GM18858 (cell line): Measurements from ENCODE around the gene ALG5.

Experiments used
- ATAC-seq: cut with Tn5 transposase; IDR thresholded peaks from one replicate; pipeline ENCODE4 v1.9.1; 2021; ENCODE audit not compliant: unreplicated experiment

The ALG5 gene

DNA sequence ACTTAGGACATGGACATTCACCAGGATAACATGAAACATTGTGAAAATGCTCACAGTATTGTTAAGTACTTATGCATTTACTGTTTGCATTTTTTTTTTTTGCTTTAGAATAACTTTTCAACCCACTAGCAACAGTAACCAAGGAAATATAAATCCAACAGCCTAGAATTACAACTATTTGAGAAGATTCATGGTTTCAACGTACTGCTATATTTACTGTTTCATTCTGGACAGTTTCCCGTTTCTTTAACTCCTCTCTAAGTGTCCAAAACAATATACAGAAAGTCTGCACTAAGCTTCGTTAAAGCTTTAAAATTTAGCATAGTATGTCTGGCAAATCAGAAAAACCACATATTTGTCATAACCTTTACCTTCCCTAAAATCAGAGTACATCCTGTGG, 81.8 kb downstream of the ALG5 start:
- no peak for ATAC-seq

DNA sequence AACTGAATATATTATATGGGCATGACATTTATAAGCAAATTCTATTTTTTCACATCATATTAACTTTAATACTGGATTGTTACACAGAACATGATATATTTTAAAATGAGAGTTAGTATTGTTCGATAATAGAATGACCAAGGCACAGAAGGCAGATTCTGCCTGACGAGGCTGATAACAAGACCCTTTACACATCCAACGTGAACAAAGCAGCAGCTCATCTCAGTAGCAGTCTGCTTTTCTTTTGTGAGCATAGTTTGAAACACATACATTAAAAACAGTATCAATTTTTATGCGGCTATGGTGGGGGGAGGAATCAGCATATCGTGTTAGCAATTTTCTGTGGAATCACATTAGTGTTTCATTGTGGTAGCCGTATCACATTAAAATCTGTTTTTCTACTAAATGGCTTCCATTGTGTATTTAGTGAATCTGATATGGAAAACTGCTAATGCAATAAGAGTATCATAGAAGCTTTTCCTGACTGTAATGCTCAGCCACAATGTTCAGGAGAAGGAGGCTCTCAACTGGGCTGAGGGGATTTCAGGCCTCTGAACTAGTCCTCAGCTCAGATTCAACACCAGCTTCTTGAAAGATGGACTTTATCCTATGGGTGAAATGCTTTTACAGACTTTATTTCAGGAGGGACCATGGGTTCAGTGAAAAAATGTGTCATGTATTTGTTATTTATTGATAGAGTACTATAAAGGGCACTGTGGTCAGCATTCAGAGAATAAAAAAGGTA, 83.1 kb downstream of the ALG5 start:
- ATAC-seq: no peak

DNA sequence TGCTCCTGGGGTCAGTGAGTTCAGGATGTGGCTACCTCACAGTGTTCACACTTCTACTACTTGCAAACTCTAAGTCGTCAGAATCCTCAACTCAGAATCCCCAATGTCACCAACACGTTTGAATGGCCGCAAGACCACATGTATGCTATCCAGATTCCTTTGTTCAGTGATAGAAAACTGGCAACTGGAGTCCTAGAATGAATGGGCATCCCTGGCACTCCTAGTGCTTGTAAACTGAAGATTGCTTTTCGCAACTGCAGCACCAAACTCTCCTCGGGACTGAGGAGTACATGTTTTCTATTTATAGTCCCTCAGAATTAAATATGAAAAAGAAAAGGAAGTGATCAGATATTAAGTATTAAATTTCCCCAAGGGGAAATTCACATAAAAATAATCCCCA, 84.0 kb downstream of the ALG5 start:
- ATAC-seq: no peak

DNA sequence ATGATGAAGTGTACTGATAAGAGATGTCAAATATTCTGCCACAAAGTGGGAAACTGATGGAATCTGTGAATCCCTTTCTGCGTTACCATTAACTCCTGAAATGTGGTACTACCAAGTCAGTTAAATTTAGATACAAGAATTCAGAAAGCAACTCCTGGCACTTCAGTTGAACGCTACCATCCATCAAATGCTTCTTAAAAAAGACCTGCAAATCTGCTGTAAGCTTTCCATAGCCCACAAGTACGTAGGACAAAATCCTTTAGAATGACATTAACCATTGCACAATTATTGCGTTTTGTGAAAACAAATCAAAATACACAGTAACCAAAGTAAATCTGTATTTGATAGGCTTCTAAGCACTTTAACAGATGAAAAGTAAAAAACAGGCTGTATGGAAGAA, 84.5 kb downstream of the ALG5 start:
- ATAC-seq: no peak

DNA sequence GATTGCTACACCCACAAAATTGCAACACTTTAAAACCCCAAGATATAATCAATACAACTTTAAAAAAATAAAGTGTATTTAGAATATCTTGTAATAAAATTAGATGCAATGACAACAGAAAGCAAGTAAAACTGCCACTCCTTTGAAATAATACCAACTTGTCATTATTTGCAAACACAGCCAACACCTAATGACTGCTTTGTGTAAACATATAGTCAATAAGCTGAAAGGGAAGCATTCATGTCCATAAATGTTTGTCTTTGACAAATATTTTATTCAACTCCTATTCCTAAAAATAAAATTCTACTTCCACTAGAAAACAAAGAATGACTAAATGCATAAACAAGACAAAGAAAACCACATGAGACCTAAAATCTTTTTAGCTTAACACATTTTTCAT, 85.7 kb downstream of the ALG5 start:
- ATAC-seq: no peak

DNA sequence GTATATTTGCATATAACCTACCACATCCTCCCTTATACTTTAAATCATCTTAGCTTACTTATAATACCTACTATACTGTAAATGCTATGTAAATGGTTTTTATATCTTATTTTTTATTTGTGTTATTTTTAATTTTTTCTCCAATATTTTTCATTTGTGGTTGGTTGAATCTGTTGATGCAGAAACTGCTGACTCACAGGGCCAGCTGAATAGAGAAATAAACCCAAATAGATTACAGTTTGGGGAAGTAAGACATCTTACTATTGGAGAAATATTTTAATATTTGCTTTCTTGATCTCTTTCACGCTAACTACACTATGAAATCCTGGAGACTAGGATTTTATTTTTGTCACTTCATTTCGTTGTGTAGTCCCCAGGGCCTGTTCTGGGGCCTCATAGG, 86.2 kb downstream of the ALG5 start:
- no peak for ATAC-seq

DNA sequence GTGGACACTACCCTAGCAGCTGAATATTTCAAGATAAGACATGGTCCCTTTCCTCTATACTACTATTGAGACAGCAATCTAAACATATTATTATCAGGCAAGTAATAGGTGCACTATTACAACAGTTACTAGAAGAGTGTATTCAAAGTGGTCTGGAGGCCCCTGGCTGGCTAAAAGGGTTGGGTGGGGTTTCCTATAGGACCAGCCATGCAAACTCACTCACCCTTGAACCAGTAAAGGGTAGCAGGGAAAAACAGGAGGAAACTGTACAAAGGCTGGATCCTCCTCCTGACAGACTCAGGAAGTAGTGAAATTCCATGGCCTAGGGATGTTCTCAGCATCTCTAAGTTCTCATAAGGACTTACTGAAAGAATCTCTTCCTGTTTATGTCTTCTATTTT, 86.8 kb downstream of the ALG5 start:
- no peak for ATAC-seq

DNA sequence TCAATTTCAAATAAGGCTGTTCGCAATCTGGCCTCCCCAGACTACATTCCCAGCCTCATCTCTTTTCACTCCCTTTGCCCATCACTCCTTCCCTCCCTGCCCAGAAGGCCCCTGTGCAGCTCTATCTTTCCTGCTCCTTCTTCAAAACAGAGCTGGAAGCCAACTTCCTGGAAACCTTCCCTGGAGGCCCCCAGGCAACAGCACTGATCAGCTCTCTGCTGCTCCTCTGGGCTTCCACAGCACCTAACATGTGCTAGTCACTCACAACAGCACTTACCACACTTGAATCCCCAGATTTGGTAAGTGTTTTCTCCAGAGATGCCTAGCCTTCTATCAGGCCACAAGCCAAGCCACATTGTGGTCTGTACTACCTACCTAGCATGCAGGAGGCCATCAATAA, 88.6 kb downstream of the ALG5 start:
- no peak for ATAC-seq

DNA sequence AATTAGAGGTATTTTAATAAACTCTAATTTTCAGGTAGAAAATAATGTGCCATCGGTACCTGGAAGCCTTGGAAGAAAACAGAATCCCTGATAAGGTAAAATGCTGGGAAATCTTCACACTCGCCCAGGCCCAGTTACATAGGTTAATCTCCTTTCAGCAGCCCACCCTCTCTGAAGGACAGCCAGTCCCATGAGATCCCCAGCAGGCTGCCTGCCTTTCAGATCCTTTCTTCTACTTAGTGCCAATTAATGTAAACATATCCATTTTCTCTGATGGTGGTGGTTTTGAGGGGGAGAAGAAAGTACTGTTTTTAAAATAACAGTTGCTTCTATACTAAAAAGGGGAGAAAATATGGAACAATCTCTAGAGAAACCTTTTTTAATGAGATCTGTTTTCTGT, 91.3 kb downstream of the ALG5 start:
- ATAC-seq: no peak

DNA sequence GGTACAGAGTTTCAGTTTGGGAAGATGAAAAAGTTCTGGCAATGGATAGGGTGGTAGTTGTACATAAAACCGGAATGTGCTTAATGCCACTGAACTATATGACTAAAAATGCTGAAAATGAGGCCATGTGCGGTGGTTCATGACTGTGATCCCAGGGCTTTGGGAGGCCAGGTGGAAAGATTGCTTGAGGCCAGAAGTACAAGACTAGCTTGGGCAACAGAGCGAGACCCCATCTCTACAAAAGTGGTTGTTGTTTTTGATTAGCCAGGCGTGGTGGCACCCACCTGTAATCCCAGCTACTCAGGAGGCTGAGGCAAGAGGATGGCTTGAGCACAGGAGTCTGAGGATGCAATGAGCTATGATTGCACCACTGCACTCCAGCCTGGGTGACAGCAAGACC, 91.9 kb downstream of the ALG5 start:
- no peak for ATAC-seq

DNA sequence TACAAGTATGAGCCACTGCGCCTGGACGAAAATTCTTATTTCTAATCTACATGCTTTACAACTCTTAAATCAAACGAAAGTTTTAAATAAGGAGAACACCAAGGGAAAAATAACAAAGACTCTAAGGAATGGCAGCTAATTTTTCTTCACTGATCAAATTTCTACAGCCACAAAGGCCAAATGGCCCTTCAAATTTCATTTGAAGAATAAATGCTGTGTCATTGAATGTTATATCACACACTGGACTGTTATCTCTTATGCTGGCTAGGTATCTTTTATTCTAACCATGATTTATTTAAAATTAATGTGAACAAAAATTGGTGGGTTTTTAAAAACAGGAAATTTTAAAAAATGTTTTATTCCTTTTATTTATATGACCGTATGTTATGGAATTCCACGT, 93.2 kb downstream of the ALG5 start:
- no peak for ATAC-seq

DNA sequence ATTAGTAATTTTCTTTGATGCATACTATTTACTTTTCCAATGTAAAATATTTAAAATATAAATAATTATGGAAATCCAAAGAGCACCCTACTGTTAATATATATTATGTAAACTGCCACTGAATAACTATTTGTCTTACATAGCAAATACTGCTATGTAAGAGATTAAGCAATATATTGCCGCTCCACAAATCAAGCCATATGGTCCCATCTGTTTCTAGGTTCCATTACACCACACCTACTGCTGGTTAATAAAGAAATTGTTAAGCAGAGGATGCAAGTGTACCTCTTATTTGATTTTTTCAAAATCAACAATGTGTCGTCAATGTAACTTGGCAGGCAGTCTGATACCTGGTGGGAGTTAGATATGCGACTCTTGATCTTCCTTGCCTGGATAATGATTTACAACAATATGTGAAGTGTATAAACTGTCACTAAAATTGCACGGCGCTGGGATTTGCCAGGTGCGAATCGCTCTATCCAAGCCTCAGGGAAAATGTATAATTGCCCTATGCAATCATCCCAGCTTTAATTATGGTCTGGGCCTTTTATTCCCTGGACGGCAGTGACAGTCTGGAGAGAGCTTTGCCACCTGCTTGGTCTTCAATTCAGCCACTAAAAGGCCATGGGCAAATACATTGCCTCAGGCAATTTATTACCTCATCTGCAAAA, 95.1 kb downstream of the ALG5 start:
- ATAC-seq: no peak
